GM12801 (cell line): Measurements from ENCODE around the gene DCK.

Experiments used
- TF ChIP-seq, protein P1 (sequence below): IDR thresholded peaks from one replicate; pipeline ENCODE4 v1.5.1; 2011; ENCODE audit warnings: control low read depth; ENCODE audit not compliant: insufficient read length; ENCODE audit errors: extremely low read depth

Gene DCK

DNA sequence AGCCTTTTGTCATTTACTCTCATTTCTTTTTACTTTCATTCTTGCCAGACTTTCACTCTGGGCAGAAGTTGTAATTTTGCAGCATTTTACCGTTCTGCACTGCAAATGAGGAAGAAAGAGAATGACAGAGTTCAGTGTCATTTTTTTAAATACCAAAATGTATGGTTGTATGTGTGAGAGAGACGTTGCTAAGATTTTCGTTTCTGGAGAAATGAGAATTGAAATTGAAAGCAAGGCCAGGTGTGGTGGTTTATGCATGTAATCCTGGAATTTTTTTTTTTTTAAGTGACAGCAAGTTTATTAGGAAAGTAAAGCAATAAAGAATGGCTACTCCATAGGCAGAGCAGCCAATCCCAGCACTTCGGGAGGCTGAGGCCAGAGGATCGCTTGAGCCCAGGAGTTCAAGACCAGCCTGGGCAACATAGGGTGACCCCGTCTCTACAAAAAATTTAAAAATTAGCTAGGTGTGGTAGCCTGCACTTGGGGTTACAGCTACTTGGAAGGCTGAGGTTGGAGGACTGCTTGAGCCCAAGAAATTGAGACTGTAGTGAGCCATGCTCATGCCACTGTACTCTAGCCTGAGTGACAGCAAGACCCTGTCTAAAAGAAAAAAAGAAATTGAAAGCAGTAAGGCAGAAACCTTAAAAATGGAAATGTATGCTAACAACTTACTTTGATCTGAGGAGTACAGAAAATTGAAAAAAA is 12.9 kb downstream of the DCK start:
- TF ChIP-seq, protein P1, sequence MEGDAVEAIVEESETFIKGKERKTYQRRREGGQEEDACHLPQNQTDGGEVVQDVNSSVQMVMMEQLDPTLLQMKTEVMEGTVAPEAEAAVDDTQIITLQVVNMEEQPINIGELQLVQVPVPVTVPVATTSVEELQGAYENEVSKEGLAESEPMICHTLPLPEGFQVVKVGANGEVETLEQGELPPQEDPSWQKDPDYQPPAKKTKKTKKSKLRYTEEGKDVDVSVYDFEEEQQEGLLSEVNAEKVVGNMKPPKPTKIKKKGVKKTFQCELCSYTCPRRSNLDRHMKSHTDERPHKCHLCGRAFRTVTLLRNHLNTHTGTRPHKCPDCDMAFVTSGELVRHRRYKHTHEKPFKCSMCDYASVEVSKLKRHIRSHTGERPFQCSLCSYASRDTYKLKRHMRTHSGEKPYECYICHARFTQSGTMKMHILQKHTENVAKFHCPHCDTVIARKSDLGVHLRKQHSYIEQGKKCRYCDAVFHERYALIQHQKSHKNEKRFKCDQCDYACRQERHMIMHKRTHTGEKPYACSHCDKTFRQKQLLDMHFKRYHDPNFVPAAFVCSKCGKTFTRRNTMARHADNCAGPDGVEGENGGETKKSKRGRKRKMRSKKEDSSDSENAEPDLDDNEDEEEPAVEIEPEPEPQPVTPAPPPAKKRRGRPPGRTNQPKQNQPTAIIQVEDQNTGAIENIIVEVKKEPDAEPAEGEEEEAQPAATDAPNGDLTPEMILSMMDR = no peak

DNA sequence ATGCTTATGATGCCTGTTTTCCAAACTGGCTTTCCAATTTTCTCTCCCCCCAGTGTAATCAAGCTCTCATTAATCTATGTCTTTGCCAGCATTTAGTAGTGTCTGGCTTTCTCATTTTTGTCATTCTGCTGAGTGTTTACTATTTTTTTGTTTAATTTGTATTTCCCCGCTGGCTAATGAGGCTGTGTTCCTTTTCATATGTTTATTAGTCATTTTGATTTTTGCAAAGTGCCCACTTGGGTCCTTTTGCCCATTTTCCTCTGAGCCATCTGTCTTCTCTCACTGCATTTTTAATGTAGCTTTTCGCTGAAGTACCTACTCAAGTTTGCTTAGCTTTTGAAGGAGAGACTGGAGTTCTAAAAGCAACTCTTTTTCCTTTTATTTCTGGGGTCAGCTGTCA is 14.7 kb downstream of the DCK start:
- TF ChIP-seq, protein P1 = no peak

GRCh38 chr4:71009086-71009485 is 15.6 kb downstream of the DCK start:
- TF ChIP-seq, protein P1 = no peak

GRCh38 chr4:71009890-71010588 is 16.6 kb downstream of the DCK start:
- TF ChIP-seq, protein P1 = no peak

GRCh38 chr4:71011451-71011850 is 18.0 kb downstream of the DCK start:
- TF ChIP-seq, protein P1 = no peak

DNA sequence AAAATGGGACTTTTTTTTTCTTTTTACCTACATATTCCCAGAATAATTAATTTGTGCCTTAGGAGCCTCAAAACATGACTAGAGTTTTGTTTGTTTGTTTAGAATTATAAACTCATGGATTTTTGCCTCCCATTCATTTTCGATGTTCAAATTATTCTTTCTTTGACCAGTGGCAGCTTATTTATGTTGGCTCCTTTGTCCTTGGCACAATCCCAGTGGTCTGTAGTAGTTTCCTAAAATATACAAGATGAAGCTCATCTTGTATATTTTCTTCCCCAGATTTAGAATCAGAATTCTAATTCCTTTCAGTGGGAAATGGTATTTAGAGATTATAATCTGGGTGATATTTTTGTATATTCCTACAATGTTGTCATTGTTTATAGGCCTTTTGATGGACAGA is 27.2 kb downstream of the DCK start:
- TF ChIP-seq, protein P1 = no peak

DNA sequence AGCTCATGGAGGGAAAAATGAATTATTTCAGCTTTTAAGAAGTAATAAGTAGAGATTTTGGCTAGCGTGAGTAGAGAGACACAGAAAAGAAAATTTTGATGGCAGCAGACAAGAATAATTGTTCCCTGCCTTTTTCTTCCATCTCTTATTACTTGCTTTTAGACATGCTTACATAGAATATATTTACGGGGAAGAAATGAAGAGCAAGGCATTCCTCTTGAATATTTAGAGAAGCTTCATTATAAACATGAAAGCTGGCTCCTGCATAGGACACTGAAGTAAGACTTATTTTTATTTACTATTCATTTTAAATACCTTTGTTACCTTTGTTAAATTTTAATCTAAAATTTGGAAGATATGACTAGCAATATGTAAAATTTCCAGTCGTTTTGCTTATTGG is 32.2 kb downstream of the DCK start:
- TF ChIP-seq, protein P1 = no peak
